Measurements from ENCODE around the gene CRELD2.

GRCh38 chr22:49906071-49906798 lies 12.2 kb upstream of the CRELD2 start:
- TF ChIP-seq CTCF (IDR thresholded peaks at IDR 0.05; ENCODE audit: insufficient read depth, low read length, poor library complexity, severe bottlenecking) (no peak), EZH2phosphoT487 (conservative IDR thresholded peaks at IDR 0.05; ENCODE audit: low read length) (no peak)

Data from SU-DHL-6 (cell line).